HG03280 (cell line): Measurements from ENCODE around the gene ABCC1.
"Not testable (repeated sequence)": the region's sequence is repeated elsewhere in the genome, so short reads cannot be mapped to it uniquely, and the experiment has no call there.

Source experiments
- ATAC-seq: cut with Tn5 transposase; IDR thresholded peaks from one replicate; pipeline ENCODE4 v1.9.1; 2021; ENCODE audit warnings: mild to moderate bottlenecking, moderate library complexity; ENCODE audit not compliant: unreplicated experiment

Gene ABCC1

GRCh38 chr16:15942931-15943690, 6.3 kb upstream of the ABCC1 start:
- no peak for ATAC-seq

DNA sequence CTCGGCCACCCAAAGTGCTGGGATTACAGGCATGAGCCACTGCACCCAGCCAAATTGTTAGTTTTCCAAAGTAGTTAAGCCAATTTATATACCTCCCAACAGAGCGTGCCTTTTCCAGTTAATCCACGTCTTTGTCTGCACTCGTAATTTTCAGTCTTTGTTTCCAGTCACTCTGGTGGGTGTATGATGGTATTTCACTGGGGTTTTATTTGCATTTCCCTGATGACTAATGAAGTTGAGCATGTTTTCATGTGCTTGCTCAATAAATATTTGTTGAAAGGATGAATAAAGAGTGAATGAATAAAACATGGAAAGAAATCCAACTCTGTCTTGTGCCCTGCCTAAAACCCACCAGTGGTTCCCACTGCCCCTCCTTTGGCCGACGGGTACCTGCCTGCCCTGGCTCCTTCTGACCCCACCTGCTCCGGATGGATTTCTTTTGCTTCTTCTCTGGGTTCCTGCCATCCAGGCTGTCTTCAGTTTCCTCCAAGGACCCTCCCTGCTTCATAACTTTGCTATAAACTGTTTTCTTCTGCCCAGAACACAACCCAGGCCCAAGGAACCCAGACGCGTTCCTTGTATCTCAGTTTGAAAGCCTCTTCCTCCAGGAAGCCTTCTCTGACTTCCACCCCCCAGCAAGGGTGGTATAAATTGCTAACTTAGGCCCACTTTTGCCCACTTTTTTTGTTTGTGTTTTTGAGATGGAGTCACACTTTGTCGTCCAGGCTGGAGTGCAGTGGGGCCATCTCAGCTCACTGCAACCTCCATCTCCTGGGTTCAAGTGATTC, 3.0 kb upstream of the ABCC1 start:
- no peak for ATAC-seq

- ATAC-seq, result no peak
Observed at GRCh38 chr16:15947983-15948509, 1.4 kb upstream of the ABCC1 start.

DNA sequence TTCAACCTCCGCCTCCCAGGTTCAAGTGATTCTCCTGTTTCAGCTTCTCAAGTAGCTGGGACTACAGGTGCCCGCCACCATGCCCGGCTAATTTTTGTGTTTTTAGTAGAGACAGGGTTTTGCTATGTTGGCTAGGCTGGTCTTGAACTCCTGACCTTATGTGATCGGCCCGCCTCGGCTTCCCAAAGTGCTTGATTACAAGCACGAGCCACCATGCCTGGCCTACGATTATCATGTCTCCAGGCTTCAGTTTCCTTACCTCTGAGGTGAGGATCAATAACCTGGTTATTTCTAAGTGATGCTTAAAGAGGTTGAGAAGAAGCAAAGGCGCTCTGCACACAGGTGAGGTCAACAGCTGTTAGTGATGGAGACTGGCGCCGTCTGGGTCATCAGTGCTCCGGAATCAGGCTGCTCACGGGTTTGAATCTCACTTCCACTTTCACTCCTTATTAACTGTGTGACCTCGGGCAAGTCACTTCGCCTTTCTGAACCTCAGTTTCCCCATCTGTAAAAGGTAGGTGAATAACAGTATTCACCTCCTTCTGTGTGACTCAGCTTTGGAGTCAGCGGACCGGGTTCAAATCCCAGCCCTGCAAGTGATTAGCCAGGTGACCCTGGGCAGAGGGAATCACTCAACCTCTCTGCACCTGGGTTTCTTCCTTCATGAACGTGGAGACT, 745 bp upstream of the ABCC1 start:
- ATAC-seq, result peak; percentile 29

DNA sequence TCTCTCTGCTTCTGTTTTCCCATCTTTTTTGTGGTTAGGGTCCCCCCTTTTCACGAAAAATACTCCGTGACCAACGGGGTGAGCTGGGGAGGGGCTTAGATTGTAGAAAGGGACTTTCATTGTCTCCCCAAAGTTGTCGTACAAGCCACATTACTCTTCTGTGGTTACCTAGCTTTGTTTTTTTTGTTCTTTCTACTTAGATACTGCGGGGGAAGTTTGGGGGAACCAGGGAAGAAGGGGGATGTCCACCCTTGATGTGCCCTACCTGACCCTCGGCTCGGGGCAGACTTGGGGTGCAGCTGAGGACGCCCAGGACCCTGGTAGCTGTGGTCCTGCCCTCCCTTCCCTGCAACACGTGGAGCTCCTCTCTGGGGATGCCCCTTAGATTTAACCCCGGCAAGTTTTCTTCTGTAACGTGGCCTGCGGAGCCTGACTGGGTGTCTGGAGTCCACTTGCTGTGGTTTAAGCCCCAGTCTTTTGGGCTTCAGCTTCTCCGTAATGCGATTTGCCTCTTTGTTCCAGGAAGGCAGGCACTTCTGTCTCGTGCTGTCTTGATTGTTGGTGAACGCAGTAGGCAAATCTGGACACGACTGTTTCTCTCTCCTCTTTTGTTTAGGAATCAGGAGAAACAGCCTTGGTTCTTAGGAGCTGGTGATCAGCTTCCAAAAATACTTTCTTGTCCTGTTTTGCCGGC, 892 bp downstream of the ABCC1 start:
- no peak for ATAC-seq

DNA sequence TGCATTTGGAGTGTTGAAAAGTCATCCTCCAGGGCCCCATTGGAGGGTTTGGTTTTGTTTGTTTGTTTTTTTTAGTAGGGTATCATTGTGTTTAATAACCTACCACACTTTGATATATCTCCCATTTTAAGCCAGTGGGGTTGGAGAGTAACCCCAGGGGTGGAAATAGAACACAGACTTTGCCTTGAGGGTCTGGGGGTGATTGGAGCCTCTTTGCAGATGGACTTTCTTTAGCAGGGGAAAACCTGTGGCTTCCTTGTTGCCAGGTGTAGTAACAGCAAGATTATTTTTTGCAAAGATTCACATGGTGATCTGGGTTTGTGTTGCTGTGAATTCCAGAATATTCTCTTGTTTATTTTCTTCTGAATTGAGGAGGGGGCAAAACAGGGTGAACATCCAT, 1.5 kb downstream of the ABCC1 start:
- no peak for ATAC-seq

DNA sequence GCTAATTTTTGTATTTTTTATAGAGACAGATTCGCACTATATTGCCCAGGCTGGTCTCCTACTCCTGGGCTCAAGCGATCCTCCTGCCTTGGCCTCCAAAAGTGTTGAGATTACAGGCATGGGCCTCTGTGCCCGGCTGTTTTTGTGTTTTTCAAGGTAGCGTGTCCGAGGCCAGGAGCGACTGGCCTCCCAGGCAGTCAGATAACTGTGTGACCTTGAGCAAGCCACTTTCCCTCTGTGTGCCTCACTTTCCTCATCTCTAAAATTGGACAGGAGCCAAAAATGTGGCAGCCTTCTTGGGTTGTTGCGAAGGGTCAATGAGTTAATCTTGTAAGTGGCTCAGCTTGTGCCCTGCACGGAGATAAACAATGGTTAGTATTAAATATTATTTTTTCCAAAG, 2.4 kb downstream of the ABCC1 start:
- ATAC-seq, result no peak

DNA sequence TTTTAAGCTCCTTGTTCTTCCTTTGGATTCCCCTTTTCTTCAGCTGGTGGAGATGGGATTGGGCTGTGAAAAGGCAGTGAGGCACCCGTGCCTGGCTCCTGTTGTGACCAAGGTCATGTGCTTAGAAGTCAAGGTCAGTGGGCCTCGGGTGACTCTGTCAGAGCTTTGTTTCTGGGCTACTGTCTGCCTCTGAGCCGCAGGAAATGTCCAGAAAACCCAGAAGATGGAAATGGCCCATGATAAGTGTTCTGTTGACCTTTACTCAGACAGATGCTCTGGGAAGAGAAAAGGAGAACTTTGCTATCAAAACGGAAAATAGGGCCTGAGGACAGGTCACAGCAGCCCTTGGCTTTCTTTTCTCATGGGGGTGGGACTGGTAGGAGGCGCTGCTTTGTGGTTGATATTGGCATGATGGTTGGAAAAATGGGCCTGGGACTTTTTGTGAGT, 2.9 kb downstream of the ABCC1 start:
- no peak for ATAC-seq

GRCh38 chr16:15953477-15953876, 4.1 kb downstream of the ABCC1 start:
- ATAC-seq, result no peak

DNA sequence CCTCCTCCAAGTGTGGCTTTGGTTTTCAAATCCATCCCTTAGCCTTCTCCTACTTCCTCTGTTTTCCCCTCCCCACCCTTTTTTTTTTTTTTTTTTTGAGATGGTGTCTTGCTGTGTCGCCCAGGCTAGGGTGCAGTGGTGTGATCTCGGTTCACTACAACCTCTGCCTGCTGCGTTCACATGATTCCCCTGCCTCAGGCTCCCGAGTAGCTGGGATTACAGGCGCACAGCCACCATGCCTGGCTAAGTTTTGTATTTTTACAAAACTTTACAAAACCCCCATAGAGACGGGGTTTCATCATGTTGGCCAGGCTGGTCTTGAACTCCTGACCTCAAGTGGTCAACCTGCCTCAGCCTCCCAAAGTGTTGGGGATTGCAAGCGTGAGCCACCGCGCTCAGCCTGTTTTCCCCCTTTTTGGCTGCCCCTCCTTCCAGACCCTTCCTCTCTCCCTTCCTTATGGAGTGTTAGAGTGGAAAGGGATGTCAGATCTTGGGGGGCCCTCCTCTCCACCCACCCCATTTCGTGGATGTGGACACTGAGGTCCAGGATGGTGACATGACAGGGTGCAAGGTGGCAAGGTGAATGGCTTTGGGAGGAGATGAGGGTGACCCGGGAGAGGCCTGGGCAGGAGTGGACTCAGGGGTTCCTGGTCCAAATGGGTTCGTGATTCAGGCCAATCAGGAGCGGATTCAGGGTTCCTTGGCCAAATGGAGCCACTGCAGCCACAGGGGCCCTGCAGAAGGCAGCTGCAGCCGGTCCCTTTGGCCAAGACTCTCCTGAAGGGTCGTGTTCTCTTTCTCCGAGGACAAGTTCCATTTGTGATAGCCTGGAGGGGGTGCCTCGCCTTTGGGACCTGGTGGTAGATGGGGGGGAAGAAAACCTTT, 4.8 kb downstream of the ABCC1 start:
- ATAC-seq, result no peak

DNA sequence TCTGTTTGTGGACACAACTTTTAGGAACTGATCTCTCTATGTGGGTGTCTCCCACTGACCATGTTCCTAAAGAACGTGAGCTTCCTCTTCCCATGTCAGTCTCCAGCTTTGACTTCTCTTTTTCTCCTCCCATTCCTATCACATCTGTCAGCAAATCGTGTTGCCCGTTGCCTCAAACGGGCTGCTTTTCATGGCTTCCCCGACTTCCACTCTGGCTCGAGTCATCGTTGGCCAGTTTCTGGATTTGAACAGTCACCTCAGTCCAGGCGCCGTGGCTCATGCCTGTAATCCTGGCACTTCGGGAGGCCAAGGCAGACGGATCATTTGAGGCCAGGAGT, 5.4 kb downstream of the ABCC1 start:
- no peak for ATAC-seq

DNA sequence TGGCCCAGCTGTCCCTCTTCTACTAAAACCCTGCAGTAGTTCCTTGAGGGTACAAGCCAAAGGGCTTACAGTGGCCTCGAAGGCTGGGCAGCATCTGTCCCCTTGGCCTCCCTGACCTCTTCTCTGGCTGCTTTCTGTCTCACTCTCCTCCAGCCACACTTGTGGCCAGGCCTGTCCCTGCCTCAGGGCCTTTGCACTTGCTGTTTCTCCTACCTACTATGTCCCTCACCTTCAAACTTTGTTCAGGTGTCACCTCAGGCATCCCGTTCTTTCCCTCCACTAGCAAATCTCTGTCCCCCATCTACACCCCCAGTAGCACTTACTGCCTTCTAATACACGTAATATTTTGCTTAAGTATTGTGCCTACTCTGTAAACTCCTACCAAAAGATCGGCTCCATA, 6.0 kb downstream of the ABCC1 start:
- no peak for ATAC-seq

- ATAC-seq, result not testable (repeated sequence)
Observed at GRCh38 chr16:15956106-15956505, 6.7 kb downstream of the ABCC1 start.

- no peak for ATAC-seq
Observed at GRCh38 chr16:15958703-15959348, 9.4 kb downstream of the ABCC1 start.

DNA sequence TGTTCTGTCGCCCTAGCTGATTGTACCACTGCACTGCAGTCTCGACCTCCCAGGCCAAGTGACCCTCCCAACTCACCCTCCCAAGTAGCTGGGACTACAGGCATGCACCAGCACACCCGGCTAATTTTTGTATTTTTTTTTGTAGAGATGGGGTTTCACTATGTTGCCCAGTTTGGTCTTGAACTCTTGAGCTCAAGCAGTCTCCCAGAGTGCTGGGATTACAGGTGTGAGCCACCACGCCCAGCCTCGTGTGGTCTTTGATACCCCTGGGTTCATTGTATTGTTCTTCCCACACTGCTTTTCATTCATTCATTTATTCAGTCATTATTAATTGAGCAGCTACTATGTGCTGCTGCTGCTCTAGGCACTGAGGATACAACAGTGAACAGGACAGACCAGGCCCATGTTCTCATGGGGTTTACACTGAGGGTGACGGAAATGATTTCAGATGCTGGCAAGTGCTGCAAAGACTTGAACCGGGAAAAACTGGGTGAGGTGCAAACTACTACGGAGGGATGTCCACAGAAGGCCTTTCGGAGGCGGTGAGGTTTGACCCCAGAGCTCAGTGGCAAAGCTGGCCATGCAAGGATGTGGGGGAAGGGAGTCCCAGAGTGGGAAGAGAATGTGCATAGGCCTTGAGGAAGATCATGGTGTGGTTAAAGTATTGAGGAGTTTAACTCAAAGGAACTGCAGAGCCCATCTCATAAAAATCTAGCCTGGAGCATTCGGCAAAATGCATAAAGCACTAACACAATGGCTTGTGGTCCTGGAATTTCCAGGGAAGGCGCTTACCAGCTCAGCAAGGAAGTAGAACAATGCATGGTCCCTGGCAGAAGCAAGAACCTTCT, 10.9 kb downstream of the ABCC1 start:
- no peak for ATAC-seq

DNA sequence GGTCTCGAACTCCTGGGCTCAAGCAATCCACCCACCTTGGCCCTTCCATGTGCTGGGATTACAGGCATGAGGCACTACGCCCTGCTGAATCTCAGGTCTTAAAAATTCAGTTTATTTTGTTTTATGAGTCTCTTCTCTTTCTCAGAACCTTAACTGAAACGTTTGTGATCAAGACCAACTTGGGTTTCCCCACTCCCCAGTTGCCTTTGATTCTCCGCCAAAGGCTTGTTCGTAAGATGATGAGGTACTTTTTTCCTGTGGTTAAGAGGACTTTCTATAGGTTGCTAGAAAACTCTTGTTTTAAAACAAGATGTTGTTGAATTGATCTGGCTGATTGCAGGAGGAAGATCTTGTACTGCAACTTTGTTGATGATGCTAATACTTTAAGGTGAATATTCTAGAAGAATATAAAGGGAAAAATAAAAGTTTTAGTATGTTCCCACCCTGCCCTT, 11.7 kb downstream of the ABCC1 start:
- peak; percentile 67 for ATAC-seq

- ATAC-seq, result peak; percentile 14
Observed at GRCh38 chr16:15961571-15962090, 12.2 kb downstream of the ABCC1 start.

- ATAC-seq, result no peak
Observed at GRCh38 chr16:15963307-15963910, 14.0 kb downstream of the ABCC1 start.
